ENCODE results near the gene WDFY4.

WDFY4 gene

DNA sequence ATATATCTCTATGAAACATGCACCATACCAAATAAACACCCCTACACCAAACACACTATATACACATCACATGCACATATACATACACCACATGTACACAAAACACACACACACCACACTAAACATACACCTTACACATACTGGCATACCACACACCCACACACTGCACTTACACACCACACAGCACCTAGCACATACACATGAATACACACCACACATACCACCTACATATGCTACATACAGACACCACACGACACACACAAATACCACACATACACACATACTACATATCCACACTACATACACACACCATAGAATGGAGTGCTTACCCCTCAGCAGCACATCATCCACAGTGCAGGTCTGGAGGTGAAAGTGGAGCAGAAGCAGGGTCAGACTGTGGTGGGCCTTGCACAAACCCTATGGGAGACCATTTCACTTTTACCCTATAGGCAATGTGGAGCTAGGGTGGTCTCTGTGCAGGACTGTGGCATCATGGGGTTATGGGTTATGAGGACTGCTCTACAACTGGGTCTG lies 64.6 kb downstream of the WDFY4 start:
- no peak for DNase-seq

DNA sequence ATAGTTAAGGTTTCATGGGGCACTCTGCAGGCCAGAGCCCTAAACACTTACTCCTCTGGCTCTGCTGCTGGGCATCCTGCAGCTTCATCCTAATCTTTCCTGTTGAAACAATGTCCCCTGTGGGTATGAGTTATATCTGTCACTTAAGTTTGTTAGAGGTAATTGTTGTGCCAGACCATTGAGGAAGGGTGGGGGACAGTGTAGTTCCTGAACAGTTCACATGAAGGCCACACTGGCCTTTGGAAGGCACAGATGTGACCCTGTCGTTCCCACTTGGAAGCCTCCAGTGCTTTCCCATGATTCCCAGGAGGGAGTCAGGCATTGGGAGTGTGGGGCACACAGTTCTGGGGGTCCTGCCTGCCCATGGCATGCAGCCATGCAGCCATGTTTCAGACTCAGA lies 65.3 kb downstream of the WDFY4 start:
- DNase-seq, result no peak

DNA sequence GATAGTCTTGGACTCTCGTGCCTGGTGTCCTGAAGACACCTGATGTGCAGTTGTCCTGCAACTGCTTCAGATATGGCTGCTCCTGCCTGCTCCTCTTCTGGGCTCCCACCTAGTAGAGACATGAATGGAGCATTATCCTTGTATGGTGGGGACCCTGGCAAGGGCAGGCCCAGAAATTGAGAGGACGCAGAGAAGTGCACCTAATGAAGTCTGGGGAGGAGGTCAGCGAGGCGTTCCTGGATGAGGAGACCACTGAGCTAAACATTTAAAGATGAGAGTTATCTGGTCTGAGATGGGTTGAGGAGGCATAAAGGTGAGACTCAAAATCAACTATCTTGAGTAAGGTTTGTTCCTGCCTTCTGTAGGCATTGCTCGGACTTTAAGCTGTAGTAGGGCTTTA lies 66.3 kb downstream of the WDFY4 start:
- DNase-seq, result no peak

DNA sequence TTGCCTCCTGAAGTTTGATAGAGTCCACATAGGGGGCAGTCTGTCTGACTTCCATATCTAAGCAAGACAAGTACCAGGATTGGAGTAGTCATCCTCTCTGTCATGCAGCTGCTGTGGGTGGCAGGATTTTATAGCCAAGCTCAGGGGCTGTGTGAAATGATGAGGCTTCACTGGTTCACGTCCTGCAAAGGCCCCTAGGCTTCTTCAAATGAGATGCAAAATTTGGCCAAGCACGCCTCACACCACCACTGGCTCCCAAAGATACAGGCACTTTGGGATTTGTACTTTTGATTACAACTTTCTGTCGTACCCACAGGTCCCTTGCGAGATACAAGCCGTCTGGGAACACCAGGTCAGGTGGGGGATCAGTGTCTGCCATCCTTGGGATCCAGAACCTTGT lies 67.1 kb downstream of the WDFY4 start:
- no peak for DNase-seq

DNA sequence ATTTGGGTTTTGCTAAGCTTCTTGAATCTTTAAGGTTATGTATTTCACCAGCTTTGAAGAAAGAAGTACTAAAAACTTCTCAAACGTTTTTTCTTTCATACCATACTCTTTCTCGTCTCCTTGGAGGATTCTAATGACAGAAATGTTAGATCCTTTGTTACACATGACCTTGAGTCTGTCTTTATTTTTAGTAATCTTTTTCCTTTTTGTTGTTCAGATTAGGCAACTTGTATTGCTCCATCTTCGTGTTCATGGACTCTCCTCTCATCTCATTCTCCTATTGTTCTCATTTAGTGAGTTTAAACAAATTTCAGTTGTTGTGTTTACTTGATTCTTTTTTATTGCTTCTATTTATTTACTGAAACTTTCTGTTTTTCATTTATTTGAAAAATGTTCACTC lies 73.7 kb downstream of the WDFY4 start:
- DNase-seq, result no peak

DNA sequence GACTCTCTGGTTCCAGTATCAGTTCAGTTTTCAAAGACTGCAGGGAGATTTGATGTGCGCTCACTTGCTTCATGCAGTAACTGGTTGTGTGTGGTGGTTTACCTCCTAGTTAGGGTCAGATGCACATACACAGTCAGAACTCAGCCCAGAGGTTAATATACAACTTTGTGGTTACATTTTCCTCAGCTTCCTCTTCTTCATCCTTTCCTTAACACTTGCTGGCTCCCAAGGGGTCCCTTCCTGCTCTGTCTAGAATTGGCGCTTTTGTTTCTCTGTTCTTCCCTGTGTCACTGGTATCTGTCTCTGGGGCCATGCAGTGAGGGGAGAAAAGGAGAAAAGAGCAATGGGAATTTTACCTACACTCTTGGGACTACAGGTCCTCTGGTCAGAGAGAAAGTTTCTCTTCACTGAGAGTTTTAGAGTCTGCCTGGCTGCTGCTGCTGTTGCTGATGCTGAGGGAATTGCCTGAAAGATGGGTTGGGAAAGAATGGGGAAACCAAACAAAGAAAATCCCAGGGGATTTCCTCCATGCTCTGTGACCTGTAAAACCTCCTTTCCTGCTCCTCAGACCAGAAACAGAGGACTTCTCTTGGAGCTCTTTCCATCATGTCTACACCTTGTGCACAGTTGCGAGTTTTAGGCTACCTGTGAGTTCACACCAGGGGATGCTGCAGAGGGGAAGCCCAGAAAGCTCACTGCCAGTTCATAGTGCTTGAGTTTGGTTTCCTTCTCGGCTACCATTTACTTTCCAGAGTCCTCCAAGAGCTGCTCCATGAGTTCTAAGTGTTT lies 74.6 kb downstream of the WDFY4 start:
- DNase-seq, result no peak

DNA sequence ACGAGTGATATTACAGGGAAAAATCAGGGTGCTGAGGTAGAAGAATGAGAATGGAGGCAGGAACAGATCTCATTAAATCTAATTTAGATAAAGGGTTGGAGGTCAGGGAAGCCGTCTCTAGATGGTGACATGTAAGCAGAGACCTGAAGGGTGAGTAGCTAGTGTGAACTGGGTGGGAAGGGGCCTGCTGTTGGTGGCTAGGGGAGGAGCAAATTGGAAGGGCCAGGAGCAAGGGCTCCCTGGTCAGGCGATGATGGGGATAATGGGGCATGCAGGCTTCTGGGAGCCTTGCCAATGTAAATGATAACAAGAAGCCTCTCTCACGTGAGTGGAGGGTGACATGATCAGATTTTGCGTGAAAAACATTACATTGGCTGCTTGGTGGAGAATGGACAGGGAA lies 76.3 kb downstream of the WDFY4 start:
- DNase-seq, result no peak

DNA sequence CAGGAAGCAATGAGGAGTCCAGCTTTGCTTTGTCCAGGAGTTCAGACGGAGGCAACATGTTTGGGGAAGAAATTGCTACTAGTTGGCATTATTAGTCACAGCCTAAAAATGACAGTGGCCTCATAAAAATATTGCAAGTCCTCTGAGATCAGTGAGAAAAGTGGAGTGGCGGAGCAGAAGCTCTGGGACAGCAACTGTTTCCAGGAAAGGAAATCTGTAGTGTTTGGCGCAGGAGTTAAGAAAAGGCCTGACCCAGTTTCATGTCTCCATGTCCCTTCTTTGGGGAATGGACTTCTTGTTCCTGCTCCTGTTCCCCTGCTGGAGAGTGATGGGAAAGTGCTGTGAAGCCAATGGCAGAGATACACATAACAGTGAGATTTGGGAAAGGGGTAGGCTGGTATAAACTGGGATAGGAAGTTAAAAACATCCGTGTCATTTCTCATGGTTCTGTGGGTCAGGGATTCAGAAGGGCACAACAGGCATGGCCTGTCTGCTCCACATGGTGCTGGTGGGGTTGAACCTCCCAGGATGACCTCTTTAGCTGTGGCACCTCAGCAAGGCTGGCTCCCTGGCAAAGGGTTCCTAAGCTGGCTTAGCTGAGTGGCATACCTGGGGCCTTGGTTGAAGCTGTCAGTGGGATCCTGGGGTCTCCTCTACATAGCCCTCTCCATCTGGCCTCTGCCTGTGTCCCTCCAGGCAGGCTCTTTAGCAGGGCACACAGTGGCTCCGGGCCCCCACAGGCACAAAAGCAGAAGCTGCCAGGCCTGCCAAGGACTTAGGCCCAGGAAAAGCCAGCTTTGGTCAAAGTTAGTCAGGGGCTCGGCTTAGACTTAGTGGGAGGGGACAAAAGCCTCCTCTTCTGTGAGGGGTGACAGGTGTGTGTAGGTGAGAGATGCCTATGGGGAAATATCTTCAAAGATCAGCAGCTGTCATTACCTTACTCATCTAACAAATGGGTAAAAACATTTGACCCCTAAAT lies 77.7 kb downstream of the WDFY4 start:
- no peak for DNase-seq

DNA sequence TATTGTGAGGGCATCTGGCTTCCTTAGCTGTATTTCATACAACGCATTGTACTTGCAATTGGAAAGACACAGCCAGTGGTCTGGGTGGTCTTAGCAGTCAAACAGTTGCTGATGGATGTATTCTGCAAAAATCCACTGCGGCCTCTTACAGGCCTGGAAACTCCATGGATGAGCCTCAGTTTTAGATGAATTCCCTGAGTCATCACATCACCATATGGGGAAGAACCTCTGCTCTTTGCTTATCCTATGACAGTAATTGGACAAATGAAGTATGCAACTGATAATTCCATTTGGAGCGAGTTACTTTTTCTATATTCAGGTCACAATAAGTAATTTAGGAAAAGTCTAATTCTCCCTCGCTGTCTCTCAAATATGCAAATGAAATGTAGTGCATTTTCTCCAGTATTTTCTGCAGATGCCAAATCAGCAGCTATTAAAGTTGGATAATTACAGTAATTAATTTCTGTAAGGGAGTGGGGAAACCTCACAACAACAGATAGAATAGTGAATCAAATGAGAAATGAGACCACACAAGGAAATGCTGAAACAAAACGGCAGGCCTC lies 78.8 kb downstream of the WDFY4 start:
- DNase-seq, result no peak

DNA sequence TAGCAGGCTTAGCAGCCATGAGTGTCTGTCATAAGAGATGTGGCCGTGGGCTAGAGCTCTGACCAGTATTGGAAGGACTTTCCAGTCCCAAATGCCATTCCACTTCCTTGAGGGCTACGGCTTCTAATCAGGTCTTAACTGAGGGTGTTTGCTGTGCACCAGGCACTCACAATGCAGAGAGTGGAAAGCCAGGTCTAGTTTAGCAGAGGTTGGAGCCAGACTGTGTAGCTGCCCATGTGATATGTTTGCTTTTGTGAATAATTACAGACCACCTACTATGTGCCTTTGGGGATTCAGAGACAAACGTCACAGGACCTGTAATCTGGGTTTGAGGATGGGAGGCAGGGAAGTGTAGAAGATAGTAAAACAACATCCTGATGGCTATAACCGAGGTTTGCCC lies 79.8 kb downstream of the WDFY4 start:
- no peak for DNase-seq

DNA sequence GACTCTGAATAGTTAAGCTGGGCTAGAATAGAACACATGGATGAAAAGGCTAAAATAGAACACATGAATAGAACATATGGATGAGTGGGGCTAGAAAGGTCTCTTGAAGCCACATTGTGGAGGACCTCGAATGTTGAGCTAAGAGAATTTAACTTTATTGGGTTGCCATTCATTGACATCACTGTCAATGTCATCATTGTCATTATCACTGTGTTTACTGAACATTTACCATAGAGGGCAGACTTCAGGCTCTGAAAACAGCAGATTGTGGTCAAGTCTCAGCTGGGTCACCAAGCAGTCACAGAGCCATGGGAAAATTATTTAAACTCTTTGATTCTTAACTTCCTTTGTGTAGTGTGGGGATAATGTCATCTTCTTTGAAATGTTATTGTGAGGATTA lies 80.4 kb downstream of the WDFY4 start:
- no peak for DNase-seq

DNA sequence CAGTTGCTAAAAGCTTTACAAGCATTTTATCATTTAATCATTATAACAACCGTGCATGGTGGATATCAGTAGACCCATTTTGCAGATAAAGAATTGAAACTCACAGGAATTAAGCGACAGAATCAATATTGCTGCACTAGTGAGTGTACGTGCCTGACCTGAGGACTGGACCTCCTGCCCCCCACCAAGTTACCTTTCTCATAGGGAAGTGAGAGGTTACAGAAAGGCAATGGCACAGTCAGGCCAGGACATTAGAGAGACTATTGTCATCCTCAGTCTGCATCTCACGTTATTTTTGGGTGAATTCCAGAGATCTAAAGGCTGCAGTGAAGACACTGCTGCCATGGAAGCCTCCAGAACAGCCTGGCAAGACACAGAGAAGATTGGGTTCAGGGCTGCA lies 80.9 kb downstream of the WDFY4 start:
- DNase-seq, result no peak

DNA sequence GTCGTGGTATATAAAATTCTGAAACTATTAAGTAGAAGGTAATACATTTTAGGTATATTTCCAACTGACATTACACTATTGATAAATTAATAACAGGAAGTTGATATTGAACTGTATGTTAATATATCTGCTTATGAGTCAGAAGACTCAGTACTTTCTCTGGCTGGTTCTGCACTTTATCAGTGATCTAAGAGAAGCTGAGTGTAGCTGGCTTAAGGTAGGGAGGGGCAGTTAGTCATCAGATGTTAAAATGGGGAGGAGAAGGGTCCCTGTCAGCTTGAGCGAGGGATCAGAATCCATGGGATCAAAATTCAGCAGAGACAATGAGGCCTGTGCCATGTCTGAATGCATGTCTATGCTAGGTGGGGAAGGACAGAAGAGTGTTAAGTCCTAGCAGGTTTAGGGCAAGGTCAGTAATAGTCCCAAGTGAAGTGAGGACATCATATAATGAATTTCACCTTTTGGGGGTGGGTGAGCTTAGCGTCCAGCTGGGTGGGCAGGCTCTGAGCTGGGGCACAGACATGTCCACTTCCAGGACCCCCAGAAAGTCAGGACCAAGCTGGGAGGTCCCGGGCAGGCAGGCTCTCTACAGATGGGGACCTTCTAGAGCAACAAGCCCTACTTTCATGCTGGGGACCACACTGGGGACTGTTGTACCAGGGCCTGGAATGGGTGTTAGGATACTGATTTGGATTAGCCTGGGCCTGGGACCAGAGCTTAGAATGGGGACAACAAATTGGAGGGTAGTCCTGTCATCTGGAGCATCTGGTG lies 82.9 kb downstream of the WDFY4 start:
- DNase-seq, result no peak

DNA sequence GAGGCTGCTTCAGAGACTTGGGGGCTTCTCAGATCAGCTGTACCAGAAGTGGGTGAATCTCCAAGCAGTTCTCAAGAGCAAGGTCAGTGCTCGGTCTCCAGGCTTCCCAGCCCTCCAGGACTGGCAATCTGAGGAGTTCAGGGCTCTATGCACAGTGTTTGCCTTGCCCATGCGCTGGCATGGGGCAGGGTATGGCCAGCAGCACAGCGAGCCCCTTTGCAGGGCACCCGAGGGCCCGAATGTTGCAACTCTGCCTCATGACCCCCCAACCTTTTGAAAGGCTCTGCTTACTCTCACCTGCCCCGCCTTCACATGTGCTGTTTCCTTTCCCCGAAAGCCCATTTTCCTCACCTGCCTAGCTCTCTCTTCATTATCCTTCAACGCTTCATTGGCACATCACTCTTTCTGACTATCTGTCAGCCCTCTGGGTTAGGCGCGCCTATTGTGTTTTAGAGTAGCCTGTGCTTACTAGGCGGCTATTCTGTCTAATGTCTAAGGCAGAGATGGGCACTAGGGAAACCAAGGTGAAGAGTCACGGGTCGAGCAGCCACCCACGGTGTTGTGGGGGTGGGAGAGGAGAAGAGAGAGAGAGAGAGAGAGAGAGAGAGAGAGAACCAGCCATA lies 83.6 kb downstream of the WDFY4 start:
- DNase-seq, result no peak

DNA sequence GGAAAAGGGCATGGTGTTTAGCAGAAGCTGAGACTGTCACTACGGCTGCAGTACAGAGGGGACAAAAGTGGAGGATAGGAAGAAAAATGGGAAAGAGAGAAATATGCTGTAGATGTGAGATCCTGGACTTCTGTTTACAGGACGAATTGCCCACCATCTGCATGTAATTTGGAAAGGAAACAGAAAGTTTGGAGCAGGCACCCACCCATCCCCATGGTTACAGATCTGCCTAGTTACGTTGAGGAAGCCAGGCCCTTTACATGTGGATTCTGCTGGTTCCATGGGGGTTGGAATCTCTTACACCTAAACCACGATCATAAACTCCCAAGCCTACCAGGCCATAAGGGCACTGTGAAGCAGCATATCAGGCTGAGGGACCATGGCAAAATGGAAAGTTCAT lies 84.3 kb downstream of the WDFY4 start:
- no peak for DNase-seq

DNA sequence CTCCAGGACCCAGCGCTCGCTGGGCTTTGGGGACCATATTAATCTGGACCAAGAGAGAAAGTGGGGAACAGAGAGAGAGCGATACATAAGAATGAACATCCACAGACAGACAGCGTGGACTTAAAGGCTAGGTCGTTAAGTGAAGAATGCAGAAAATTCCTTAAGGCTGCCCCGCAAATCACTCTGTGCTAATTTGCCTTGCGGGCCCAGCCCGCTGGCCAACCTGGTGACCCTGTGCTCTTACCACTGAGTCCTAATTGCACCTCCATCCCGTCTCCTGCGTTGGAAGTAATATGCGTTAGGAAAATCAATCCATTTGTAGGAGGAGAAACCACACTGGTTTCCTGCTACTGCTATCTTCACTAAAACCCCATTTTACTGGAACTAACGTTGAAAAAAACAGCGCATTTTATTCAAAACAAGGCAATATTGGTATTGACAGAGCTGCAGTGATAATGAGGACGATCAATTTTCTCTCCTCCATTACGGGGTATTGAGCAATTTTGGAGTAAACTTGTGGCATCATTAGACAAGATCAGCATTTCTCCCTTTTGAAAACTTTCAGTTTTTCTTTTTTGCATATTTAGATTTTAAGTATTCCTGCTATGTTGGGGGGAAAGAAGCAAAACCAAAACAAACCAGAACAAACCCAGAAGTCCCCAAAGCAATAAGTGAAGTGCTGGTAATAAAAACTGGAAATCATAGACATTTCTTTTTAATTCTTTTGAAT lies 85.2 kb downstream of the WDFY4 start:
- no peak for DNase-seq

DNA sequence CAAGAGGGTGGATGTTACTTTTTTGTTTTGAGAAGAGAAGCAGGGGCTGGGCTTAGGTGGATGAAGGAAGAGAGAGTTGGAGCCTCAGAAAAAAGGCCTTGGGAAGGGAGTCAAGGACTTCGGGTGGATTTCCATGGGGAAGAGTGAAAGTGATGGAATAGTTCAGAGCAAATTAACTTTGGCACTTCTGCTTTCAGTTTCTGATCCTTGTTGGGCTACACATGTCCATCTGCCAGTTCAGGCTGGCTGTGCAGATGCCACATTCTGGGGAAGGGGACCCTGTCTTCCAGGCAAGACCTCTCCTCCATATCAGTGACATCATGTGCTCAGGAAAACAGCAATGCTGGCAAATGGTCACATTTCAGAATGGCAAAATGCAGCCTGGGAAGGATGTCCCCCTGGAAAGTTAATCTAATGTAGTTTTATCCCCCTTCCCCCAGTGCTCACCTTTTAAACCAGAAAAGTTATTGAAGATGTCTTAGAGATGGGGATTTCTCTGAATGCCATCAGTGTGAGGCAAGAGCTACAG lies 86.0 kb downstream of the WDFY4 start:
- no peak for DNase-seq

DNA sequence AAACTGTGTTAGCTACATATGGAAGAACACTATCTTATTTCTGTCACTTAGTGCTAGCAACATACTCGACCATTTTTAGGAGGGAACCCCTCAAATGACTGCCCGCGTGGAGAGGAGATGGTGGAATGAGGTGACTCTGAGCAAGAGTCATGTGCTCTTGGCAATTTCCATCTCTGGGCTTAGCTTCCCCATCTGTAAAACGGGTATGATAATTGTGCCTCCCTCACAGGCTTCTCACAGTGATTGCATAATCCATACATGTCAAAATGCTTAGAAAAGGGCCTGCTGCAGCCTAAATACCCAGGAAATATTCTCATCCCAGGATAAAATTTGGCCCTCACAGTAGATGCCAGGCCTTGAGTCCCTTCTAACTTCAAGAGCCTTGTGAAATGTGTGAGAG lies 86.6 kb downstream of the WDFY4 start:
- DNase-seq, result no peak

DNA sequence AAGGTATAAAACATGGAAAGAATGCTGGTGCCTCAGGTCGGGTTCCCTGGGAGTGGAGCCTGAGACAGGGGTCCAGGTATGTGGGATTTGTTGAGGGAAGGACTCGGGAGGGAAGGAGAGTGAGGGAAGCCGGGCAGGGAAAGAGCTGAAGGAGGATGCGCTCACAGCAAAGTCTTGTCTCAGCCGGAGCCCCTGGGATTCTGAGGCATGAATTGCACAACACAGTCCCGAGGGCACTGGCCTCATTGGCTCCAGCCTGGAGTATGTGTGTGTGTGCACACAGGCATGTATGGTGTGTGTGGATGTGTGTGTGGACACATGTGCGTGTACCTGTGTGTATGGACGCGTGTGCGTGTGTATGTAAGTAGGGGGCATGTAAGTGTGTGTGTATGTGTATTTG lies 87.4 kb downstream of the WDFY4 start:
- DNase-seq, result no peak

DNA sequence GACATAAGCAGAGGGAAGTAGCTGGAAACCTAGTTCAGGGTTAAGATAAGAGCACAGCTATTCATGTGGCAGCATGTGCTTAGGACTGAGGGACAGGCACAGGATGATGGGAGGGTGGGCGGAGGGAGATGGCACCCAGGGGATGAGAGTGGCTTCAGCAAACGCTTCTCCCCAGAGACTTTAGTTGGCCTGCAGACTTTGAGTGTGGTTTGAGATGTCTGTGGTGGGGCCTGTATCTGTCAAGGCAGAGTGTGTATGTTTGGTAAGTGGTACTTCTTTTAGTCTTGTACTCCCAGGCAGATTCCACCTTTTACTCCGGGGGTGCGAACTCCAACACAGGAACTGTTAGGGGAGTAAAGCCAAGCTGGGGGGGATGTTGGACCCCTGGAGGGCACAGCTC lies 88.9 kb downstream of the WDFY4 start:
- no peak for DNase-seq

Data from CD4-positive, alpha-beta T cell treated with Interleukin-17A for 1 hour (primary cell).